Measurements from ENCODE around the gene IL20. TPM values are rescaled to one million over a fixed set of nuclear protein-coding genes. Genes with fewer than 3 reads are reported as not detected.

Gene IL20
- total RNA-seq, 1 donor from 2014 or later: not detected

GRCh38 chr1:206892351-206892984, 27.0 kb downstream of the IL20 start:
- Histone ChIP-seq H3K27me3 (ENCODE audit: low read depth) (no peaks in the 10 kb centered on the region), H3K27ac (no peak overlapping the region), H3K4me1 (peaks cover 37% of the 10 kb centered on the region), H3K36me3 (no peaks in the 10 kb centered on the region), H3K4me3 (no peak overlapping the region), H3K9me3 (no peaks in the 10 kb centered on the region)
- intact Hi-C loops (cut with DNase I): no loop called here
- DNase-seq (no peak), ATAC-seq (no peak)
- no peak for TF ChIP-seq CTCF (IDR thresholded peaks at IDR 0.05)

- no peaks in the 10 kb centered on the region for H3K27me3 ChIP-seq (ENCODE audit: low read depth)
- no peak for TF ChIP-seq CTCF (IDR thresholded peaks at IDR 0.05)
- ATAC-seq (no peak), DNase-seq (no peak)
- H3K36me3 ChIP-seq: no peaks in the 10 kb centered on the region
- peaks cover 37% of the 10 kb centered on the region for H3K4me1 ChIP-seq
- no peak overlapping the region for H3K27ac ChIP-seq
- H3K9me3 ChIP-seq: no peaks in the 10 kb centered on the region
- H3K4me3 ChIP-seq: no peak overlapping the region
- intact Hi-C loops (cut with DNase I): no loop called here
Observed at GRCh38 chr1:206893380-206893779, 28.0 kb downstream of the IL20 start.

GRCh38 chr1:206895325-206895724, 29.9 kb downstream of the IL20 start:
- peak overlapping the region; percentile 6 for H3K27ac ChIP-seq
- no peaks in the 10 kb centered on the region for H3K9me3 ChIP-seq
- TF ChIP-seq CTCF (IDR thresholded peaks at IDR 0.05): no peak
- ATAC-seq (peak in 1 of 2 donors; percentile 5), DNase-seq (no peak)
- H3K4me1 ChIP-seq: peaks cover 37% of the 10 kb centered on the region
- no peaks in the 10 kb centered on the region for H3K36me3 ChIP-seq
- no peaks in the 10 kb centered on the region for H3K27me3 ChIP-seq (ENCODE audit: low read depth)
- intact Hi-C loops (cut with DNase I): no loop called here
- no peak overlapping the region for H3K4me3 ChIP-seq

- peak overlapping the region; percentile 6 for H3K27ac ChIP-seq
- H3K36me3 ChIP-seq: no peaks in the 10 kb centered on the region
- peak; percentile 64 to 80 for ATAC-seq
- DNase-seq: no peak
- no peaks in the 10 kb centered on the region for H3K27me3 ChIP-seq (ENCODE audit: low read depth)
- H3K4me1 ChIP-seq: peaks cover 32% of the 10 kb centered on the region
- intact Hi-C loops (cut with DNase I): no loop called here
- H3K9me3 ChIP-seq: no peaks in the 10 kb centered on the region
- no peak for TF ChIP-seq CTCF (IDR thresholded peaks at IDR 0.05)
- no peak overlapping the region for H3K4me3 ChIP-seq
Observed at GRCh38 chr1:206895837-206896242, 30.4 kb downstream of the IL20 start.

DNA sequence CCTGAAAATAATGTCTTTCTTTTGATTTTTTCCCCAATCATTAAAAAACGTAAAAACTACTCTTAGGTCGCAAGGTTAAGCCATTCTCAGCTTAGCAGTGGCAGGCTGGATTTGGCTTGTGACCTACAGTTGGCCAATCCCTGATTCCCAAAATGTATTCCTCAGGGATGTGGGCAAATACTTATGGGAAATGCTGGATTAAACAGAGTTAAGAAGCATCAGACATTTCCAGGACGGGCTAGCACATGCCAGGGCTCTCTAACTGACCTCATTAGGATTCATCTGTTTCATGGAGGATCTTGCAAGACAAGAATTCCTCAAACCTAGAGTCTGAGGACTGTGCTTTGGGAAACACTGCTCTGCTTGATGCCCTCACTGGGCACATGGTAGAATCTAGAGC, 30.8 kb downstream of the IL20 start:
- ATAC-seq: no peak
- TF ChIP-seq CTCF (IDR thresholded peaks at IDR 0.05): no peak
- no peak for DNase-seq
- Histone ChIP-seq H3K4me1 (peaks cover 27% of the 10 kb centered on the region), H3K9me3 (no peaks in the 10 kb centered on the region), H3K27ac (no peak overlapping the region), H3K36me3 (no peaks in the 10 kb centered on the region), H3K4me3 (no peak overlapping the region), H3K27me3 (ENCODE audit: low read depth) (no peaks in the 10 kb centered on the region)
- intact Hi-C loops (cut with DNase I): no loop called here
